ENCODE measurements around the gene TBX3. TPM values are rescaled to one million over a fixed set of nuclear protein-coding genes. Genes with fewer than 3 reads are reported as not detected.

The TBX3 gene
- total RNA-seq, 1 donor from 2014 or later, result not detected

DNA sequence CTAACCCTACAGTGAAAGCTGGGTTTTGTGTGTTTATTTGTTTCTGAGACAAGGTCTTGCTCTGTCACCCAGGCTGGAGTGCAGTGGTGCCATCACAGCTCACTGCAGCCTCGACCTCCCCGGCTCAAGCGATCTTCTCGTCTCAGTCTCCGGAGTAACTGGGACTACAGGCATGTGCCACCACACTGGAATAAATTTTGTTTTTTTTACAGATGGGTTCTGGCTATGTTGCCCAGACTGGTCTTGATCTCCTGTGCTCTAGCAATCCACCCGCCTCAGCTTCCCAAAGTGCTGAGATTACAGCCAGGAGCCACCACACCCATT, 26.4 kb downstream of the TBX3 start:
- H3K36me3 ChIP-seq, result no peaks in the 10 kb centered on the region
- H3K4me2 ChIP-seq, result peak overlapping the region; percentile 29
- H3K79me2 ChIP-seq (ENCODE audit: low read depth), result no peaks in the 10 kb centered on the region
- Mint-ChIP-seq H3K9me3 (no peaks in the 10 kb centered on the region), H3K27me3 (ENCODE audit: insufficient read depth, low read depth) (peaks cover 21% of the 10 kb centered on the region), H3K4me1 (peaks cover 23% of the 10 kb centered on the region), H3K36me3 (no peaks in the 10 kb centered on the region), H3K4me3 (no peak overlapping the region), H3K27ac (no peak overlapping the region)
- H3K4me3 ChIP-seq, result no peak overlapping the region
- no peaks in the 10 kb centered on the region for H3K9me3 ChIP-seq (ENCODE audit: low read depth)
- TF ChIP-seq EZH2 (IDR thresholded peaks at IDR 0.05) (no peak), EZH2phosphoT487 (IDR thresholded peaks at IDR 0.05) (no peak)
- TF ChIP-seq, protein P1, sequence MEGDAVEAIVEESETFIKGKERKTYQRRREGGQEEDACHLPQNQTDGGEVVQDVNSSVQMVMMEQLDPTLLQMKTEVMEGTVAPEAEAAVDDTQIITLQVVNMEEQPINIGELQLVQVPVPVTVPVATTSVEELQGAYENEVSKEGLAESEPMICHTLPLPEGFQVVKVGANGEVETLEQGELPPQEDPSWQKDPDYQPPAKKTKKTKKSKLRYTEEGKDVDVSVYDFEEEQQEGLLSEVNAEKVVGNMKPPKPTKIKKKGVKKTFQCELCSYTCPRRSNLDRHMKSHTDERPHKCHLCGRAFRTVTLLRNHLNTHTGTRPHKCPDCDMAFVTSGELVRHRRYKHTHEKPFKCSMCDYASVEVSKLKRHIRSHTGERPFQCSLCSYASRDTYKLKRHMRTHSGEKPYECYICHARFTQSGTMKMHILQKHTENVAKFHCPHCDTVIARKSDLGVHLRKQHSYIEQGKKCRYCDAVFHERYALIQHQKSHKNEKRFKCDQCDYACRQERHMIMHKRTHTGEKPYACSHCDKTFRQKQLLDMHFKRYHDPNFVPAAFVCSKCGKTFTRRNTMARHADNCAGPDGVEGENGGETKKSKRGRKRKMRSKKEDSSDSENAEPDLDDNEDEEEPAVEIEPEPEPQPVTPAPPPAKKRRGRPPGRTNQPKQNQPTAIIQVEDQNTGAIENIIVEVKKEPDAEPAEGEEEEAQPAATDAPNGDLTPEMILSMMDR (IDR thresholded peaks at IDR 0.05), result no peak
- H3K4me1 ChIP-seq, result peaks cover 20% of the 10 kb centered on the region
- peaks cover 11% of the 10 kb centered on the region for H4K20me1 ChIP-seq (ENCODE audit: low read depth)
- no peak overlapping the region for H3K27ac ChIP-seq
- peaks cover 26% of the 10 kb centered on the region for H3F3A ChIP-seq (ENCODE audit: low read depth)
- DNase-seq (ENCODE audit: low spot score), result no peak
- no peak overlapping the region for H3K9ac ChIP-seq
- H3K27me3 ChIP-seq, result peaks cover 62% of the 10 kb centered on the region
- no peak overlapping the region for H2AFZ ChIP-seq (replicated peaks)

DNA sequence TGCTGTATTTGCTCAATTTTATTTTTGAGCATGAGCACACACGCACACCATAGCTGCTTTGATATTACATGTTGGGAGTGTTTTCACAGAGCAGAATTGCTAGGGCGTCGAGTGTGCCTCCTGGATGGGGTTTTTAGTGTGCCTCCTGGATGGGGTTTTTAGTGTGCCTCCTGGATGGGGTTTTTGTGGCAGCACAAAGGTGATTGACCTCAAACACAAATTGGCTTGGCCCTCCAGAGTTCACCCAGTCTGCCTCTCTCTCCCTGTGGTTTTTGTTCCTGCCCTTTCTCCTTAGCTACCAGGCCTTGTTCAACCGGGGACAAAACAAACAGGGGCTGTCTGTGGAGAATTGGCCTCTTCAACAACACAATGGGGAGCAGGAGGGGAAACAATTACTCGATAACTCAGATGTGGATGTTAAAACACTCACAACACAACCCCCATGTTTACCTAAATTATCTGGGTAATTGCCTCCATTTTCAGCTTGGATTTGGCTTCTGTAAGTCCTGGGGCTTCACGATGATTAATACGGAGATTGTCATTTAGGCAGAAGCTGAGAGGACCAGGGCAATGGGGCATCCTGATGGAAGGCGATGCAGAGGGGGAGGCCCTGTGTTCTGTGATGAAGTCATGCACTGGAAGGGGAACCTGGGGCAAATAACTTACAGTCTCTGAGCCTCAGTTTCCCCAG, 26.9 kb downstream of the TBX3 start:
- DNase-seq (ENCODE audit: low spot score), result peak; percentile 43
- H2AFZ ChIP-seq (replicated peaks), result no peak overlapping the region
- peaks cover 19% of the 10 kb centered on the region for H3K27me3 Mint-ChIP-seq (ENCODE audit: insufficient read depth, low read depth)
- H3K79me2 ChIP-seq (ENCODE audit: low read depth), result no peaks in the 10 kb centered on the region
- H3K27ac ChIP-seq, result no peak overlapping the region
- no peaks in the 10 kb centered on the region for H3K9me3 ChIP-seq (ENCODE audit: low read depth)
- H3K9ac ChIP-seq, result no peak overlapping the region
- peaks cover 11% of the 10 kb centered on the region for H4K20me1 ChIP-seq (ENCODE audit: low read depth)
- no peaks in the 10 kb centered on the region for H3K9me3 Mint-ChIP-seq
- peaks cover 23% of the 10 kb centered on the region for H3K4me1 Mint-ChIP-seq
- H3K4me2 ChIP-seq, result peak overlapping the region; percentile 0
- no peak overlapping the region for H3K4me3 Mint-ChIP-seq
- H3K36me3 ChIP-seq, result no peaks in the 10 kb centered on the region
- H3K4me3 ChIP-seq, result no peak overlapping the region
- TF ChIP-seq, protein P1 (IDR thresholded peaks at IDR 0.05), result no peak
- TF ChIP-seq EZH2 (IDR thresholded peaks at IDR 0.05) (no peak), EZH2phosphoT487 (IDR thresholded peaks at IDR 0.05) (no peak)
- H3K27ac Mint-ChIP-seq, result no peak overlapping the region
- peaks cover 26% of the 10 kb centered on the region for H3F3A ChIP-seq (ENCODE audit: low read depth)
- H3K4me1 ChIP-seq, result peaks cover 20% of the 10 kb centered on the region
- H3K36me3 Mint-ChIP-seq, result no peaks in the 10 kb centered on the region
- peaks cover 57% of the 10 kb centered on the region for H3K27me3 ChIP-seq

- Histone ChIP-seq H2AFZ (replicated peaks) (no peak overlapping the region), H3K36me3 (no peaks in the 10 kb centered on the region), H4K20me1 (ENCODE audit: low read depth) (peaks cover 11% of the 10 kb centered on the region), H3K4me2 (no peak overlapping the region), H3K9me3 (ENCODE audit: low read depth) (no peaks in the 10 kb centered on the region), H3K4me1 (peaks cover 20% of the 10 kb centered on the region), H3K4me3 (no peak overlapping the region), H3K9ac (no peak overlapping the region), H3K27me3 (peaks cover 48% of the 10 kb centered on the region), H3K79me2 (ENCODE audit: low read depth) (no peaks in the 10 kb centered on the region), H3K27ac (no peak overlapping the region), H3F3A (ENCODE audit: low read depth) (peaks cover 26% of the 10 kb centered on the region)
- no peak for DNase-seq (ENCODE audit: low spot score)
- H3K36me3 Mint-ChIP-seq, result no peaks in the 10 kb centered on the region
- H3K4me1 Mint-ChIP-seq, result peaks cover 23% of the 10 kb centered on the region
- H3K9me3 Mint-ChIP-seq, result no peaks in the 10 kb centered on the region
- no peak overlapping the region for H3K4me3 Mint-ChIP-seq
- no peak overlapping the region for H3K27ac Mint-ChIP-seq
- TF ChIP-seq EZH2 (IDR thresholded peaks at IDR 0.05), result no peak
- no peak for TF ChIP-seq EZH2phosphoT487 (IDR thresholded peaks at IDR 0.05)
- TF ChIP-seq, protein P1 (IDR thresholded peaks at IDR 0.05), result no peak
- peaks cover 17% of the 10 kb centered on the region for H3K27me3 Mint-ChIP-seq (ENCODE audit: insufficient read depth, low read depth)
Measured at GRCh38 chr12:114655934-114656749, 27.8 kb downstream of the TBX3 start.
